OCI-LY3 (cell line): ENCODE data around the gene TBL3.

Experiments
- CTCF ChIP-seq: fragments of 200-600, 300-600 bp; sonication (generic); IDR thresholded peaks from 2 replicates; pipeline ENCODE4 v1.5.1; 2014; ENCODE audit warnings: antibody characterized with exemption, low read length, low read depth
- EZH2phosphoT487 ChIP-seq: fragments of 200-600 bp; shearing (Covaris generic); IDR thresholded peaks from 2 replicates; pipeline ENCODE4 v1.6.1; 2018; ENCODE audit warnings: antibody characterized with exemption, mixed run types, low read depth

GRCh38 chr16:2025251-2025650 lies 53.4 kb downstream of the TBL3 start:
- TF ChIP-seq CTCF (no peak), EZH2phosphoT487 (no peak)
